Measurements from ENCODE around the gene TCP1.

TCP1 gene

GRCh38 chr6:159833997-159834603, 44.7 kb upstream of the TCP1 start:
- no CpG with 5 or more reads among the region's 5 CpGs for WGBS (ENCODE audit: extremely low coverage, insufficient coverage, insufficient read length)
- Histone ChIP-seq H3K18ac (ENCODE audit: low read length) (no peak overlapping the region), H3K4me3 (ENCODE audit: low read depth, low read length) (no peak overlapping the region), H4K12ac (ENCODE audit: low read depth, low read length) (no peak overlapping the region), H3K9ac (ENCODE audit: low read length) (no peak overlapping the region), H2BK120ac (ENCODE audit: insufficient read depth, low read length, poor library complexity) (no peak overlapping the region), H3K4me1 (ENCODE audit: control insufficient read depth in 1 of 2, insufficient read depth in 2 of 2, low read length in 2 of 2) (no peaks in the 10 kb centered on the region), H3K79me1 (ENCODE audit: low read length) (no peaks in the 10 kb centered on the region), H4K91ac (ENCODE audit: low read depth, low read length) (no peak overlapping the region), H4K8ac (ENCODE audit: low read depth, low read length) (no peak overlapping the region), H3K79me2 (ENCODE audit: control insufficient read depth, insufficient read depth, low read length, poor library complexity) (no peaks in the 10 kb centered on the region), H3K4me2 (ENCODE audit: low read length) (no peak overlapping the region), H3K36me3 (ENCODE audit: control insufficient read depth in 1 of 2, insufficient read depth in 2 of 2, low read length in 2 of 2) (no peaks in the 10 kb centered on the region), H2AK5ac (ENCODE audit: low read length) (no peak overlapping the region), H3K27me3 (ENCODE audit: insufficient read depth, low read length) (no peaks in the 10 kb centered on the region), H3K14ac (ENCODE audit: low read length) (no peak overlapping the region), H2BK5ac (ENCODE audit: low read depth, low read length, poor library complexity) (no peak overlapping the region), H3K23ac (ENCODE audit: low read length) (no peak overlapping the region), H3K9me3 (ENCODE audit: insufficient read depth, low read depth, low read length) (no peaks in the 10 kb centered on the region), H3K27ac (ENCODE audit: low read depth, low read length) (no peak overlapping the region), H2BK12ac (ENCODE audit: low read length) (no peak overlapping the region), H2AFZ (ENCODE audit: insufficient read depth, low read length, poor library complexity) (no peak overlapping the region), H3K4ac (ENCODE audit: low read depth, low read length) (no peak overlapping the region)
- no peak for DNase-seq

DNA sequence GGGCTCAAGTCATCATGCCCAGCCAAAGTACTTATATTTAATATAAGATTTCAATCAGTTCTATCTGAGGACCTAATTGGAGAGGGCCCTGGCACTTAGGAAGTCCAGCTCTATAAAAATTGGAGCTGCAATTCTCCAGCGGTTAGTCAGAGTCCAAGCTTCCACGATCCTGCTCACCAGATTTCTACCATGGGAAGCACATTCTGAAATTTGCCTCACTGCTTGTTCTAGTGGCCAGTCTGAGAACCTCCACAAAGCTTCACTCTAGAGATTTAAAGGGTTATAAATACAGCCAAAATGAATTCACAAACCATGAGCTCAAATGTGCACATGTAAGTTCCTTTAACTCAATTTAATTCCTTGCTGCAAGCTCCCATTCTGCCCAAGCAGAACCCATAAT, 44.2 kb upstream of the TCP1 start:
- no peak overlapping the region for H3K9ac ChIP-seq (ENCODE audit: low read length)
- H2BK5ac ChIP-seq (ENCODE audit: low read depth, low read length, poor library complexity), result no peak overlapping the region
- no peaks in the 10 kb centered on the region for H3K9me3 ChIP-seq (ENCODE audit: insufficient read depth, low read depth, low read length)
- H4K91ac ChIP-seq (ENCODE audit: low read depth, low read length), result no peak overlapping the region
- H4K8ac ChIP-seq (ENCODE audit: low read depth, low read length), result no peak overlapping the region
- H3K23ac ChIP-seq (ENCODE audit: low read length), result no peak overlapping the region
- H3K18ac ChIP-seq (ENCODE audit: low read length), result no peak overlapping the region
- no peak overlapping the region for H3K4me2 ChIP-seq (ENCODE audit: low read length)
- H3K4me3 ChIP-seq (ENCODE audit: low read depth, low read length), result no peak overlapping the region
- no peak overlapping the region for H3K14ac ChIP-seq (ENCODE audit: low read length)
- no peak overlapping the region for H2BK12ac ChIP-seq (ENCODE audit: low read length)
- no peak for DNase-seq
- no CpG with 5 or more reads among the region's 2 CpGs for WGBS (ENCODE audit: extremely low coverage, insufficient coverage, insufficient read length)
- no peaks in the 10 kb centered on the region for H3K79me1 ChIP-seq (ENCODE audit: low read length)
- H2BK120ac ChIP-seq (ENCODE audit: insufficient read depth, low read length, poor library complexity), result no peak overlapping the region
- H3K4me1 ChIP-seq (ENCODE audit: control insufficient read depth in 1 of 2, insufficient read depth in 2 of 2, low read length in 2 of 2), result no peaks in the 10 kb centered on the region
- no peaks in the 10 kb centered on the region for H3K36me3 ChIP-seq (ENCODE audit: control insufficient read depth in 1 of 2, insufficient read depth in 2 of 2, low read length in 2 of 2)
- H2AK5ac ChIP-seq (ENCODE audit: low read length), result no peak overlapping the region
- H3K79me2 ChIP-seq (ENCODE audit: control insufficient read depth, insufficient read depth, low read length, poor library complexity), result no peaks in the 10 kb centered on the region
- H3K4ac ChIP-seq (ENCODE audit: low read depth, low read length), result no peak overlapping the region
- H4K12ac ChIP-seq (ENCODE audit: low read depth, low read length), result no peak overlapping the region
- no peak overlapping the region for H2AFZ ChIP-seq (ENCODE audit: insufficient read depth, low read length, poor library complexity)
- no peaks in the 10 kb centered on the region for H3K27me3 ChIP-seq (ENCODE audit: insufficient read depth, low read length)
- no peak overlapping the region for H3K27ac ChIP-seq (ENCODE audit: low read depth, low read length)

- Histone ChIP-seq H2BK120ac (ENCODE audit: insufficient read depth, low read length, poor library complexity) (no peak overlapping the region), H4K91ac (ENCODE audit: low read depth, low read length) (no peak overlapping the region), H2BK5ac (ENCODE audit: low read depth, low read length, poor library complexity) (no peak overlapping the region), H3K36me3 (ENCODE audit: control insufficient read depth in 1 of 2, insufficient read depth in 2 of 2, low read length in 2 of 2) (no peaks in the 10 kb centered on the region), H3K79me2 (ENCODE audit: control insufficient read depth, insufficient read depth, low read length, poor library complexity) (no peaks in the 10 kb centered on the region), H3K4ac (ENCODE audit: low read depth, low read length) (no peak overlapping the region), H2BK12ac (ENCODE audit: low read length) (no peak overlapping the region), H3K23ac (ENCODE audit: low read length) (no peak overlapping the region), H2AK5ac (ENCODE audit: low read length) (no peak overlapping the region), H3K27me3 (ENCODE audit: insufficient read depth, low read length) (no peaks in the 10 kb centered on the region), H3K4me3 (ENCODE audit: low read depth, low read length) (no peak overlapping the region), H3K9me3 (ENCODE audit: insufficient read depth, low read depth, low read length) (no peaks in the 10 kb centered on the region), H3K9ac (ENCODE audit: low read length) (no peak overlapping the region), H3K4me1 (ENCODE audit: control insufficient read depth in 1 of 2, insufficient read depth in 2 of 2, low read length in 2 of 2) (peaks cover 0 to 2% of the 10 kb centered on the region in 2 experiments), H3K27ac (ENCODE audit: low read depth, low read length) (no peak overlapping the region), H3K18ac (ENCODE audit: low read length) (no peak overlapping the region), H4K8ac (ENCODE audit: low read depth, low read length) (no peak overlapping the region), H3K14ac (ENCODE audit: low read length) (no peak overlapping the region), H4K12ac (ENCODE audit: low read depth, low read length) (no peak overlapping the region), H3K79me1 (ENCODE audit: low read length) (no peaks in the 10 kb centered on the region), H3K4me2 (ENCODE audit: low read length) (no peak overlapping the region), H2AFZ (ENCODE audit: insufficient read depth, low read length, poor library complexity) (no peak overlapping the region)
- WGBS (ENCODE audit: extremely low coverage, insufficient coverage, insufficient read length), result no CpG with 5 or more reads among the region's 4 CpGs
- DNase-seq, result peak in 1 of 2 donors; percentile 9
Measured at GRCh38 chr6:159832946-159833345, 43.5 kb upstream of the TCP1 start.

DNA sequence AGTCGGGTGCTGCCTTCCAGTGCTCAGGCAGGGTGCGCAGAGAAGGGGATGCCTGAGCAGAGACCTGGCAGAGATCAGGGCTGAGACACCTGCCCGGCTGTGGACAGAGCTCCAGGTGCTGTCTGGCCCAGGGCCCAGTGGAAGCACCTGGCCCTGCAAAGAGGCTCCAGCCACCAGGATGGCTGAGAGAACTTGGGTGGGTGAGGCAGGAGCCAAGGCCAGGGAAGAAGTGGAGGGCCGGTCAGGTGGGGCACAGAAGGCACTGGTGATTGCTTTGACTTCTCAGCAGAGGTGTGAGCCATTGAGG, 41.9 kb upstream of the TCP1 start:
- H3K79me1 ChIP-seq (ENCODE audit: low read length), result no peaks in the 10 kb centered on the region
- H2BK12ac ChIP-seq (ENCODE audit: low read length), result no peak overlapping the region
- no peak overlapping the region for H3K4me3 ChIP-seq (ENCODE audit: low read depth, low read length)
- no peaks in the 10 kb centered on the region for H3K9me3 ChIP-seq (ENCODE audit: insufficient read depth, low read depth, low read length)
- no peak overlapping the region for H3K4me2 ChIP-seq (ENCODE audit: low read length)
- no peak overlapping the region for H3K9ac ChIP-seq (ENCODE audit: low read length)
- no peak overlapping the region for H2AFZ ChIP-seq (ENCODE audit: insufficient read depth, low read length, poor library complexity)
- WGBS (ENCODE audit: extremely low coverage, insufficient coverage, insufficient read length), result no CpG with 5 or more reads among the region's 4 CpGs
- H3K23ac ChIP-seq (ENCODE audit: low read length), result no peak overlapping the region
- peaks cover 0 to 2% of the 10 kb centered on the region in 2 experiments for H3K4me1 ChIP-seq (ENCODE audit: control insufficient read depth in 1 of 2, insufficient read depth in 2 of 2, low read length in 2 of 2)
- H3K36me3 ChIP-seq (ENCODE audit: control insufficient read depth in 1 of 2, insufficient read depth in 2 of 2, low read length in 2 of 2), result no peaks in the 10 kb centered on the region
- no peak overlapping the region for H2BK120ac ChIP-seq (ENCODE audit: insufficient read depth, low read length, poor library complexity)
- no peak overlapping the region for H4K8ac ChIP-seq (ENCODE audit: low read depth, low read length)
- H4K91ac ChIP-seq (ENCODE audit: low read depth, low read length), result no peak overlapping the region
- no peak overlapping the region for H2AK5ac ChIP-seq (ENCODE audit: low read length)
- no peak overlapping the region for H3K18ac ChIP-seq (ENCODE audit: low read length)
- DNase-seq, result no peak
- H3K27ac ChIP-seq (ENCODE audit: low read depth, low read length), result no peak overlapping the region
- H3K27me3 ChIP-seq (ENCODE audit: insufficient read depth, low read length), result no peaks in the 10 kb centered on the region
- no peaks in the 10 kb centered on the region for H3K79me2 ChIP-seq (ENCODE audit: control insufficient read depth, insufficient read depth, low read length, poor library complexity)
- no peak overlapping the region for H4K12ac ChIP-seq (ENCODE audit: low read depth, low read length)
- no peak overlapping the region for H2BK5ac ChIP-seq (ENCODE audit: low read depth, low read length, poor library complexity)
- H3K4ac ChIP-seq (ENCODE audit: low read depth, low read length), result no peak overlapping the region
- H3K14ac ChIP-seq (ENCODE audit: low read length), result no peak overlapping the region

Data from trophoblast cell (in vitro differentiated cells and primary cell).